Effector memory CD4-positive, alpha-beta T cell (primary cell): ENCODE data around the gene CDC42SE2.
"Not testable (repeated sequence)": the region's sequence is repeated elsewhere in the genome, so short reads cannot be mapped to it uniquely, and the experiment has no call there.

Source experiments
- DNase-seq, 3 donors: peaks; one replicate each; pipeline ENCODE4 v3.0.0-alpha.2; 2020
- H3K27ac ChIP-seq: 2 replicates; pipeline ENCODE4 v1.7.0; 2013; ENCODE audit warnings: mild to moderate bottlenecking, low read length, moderate library complexity; ENCODE audit not compliant: insufficient read depth, poor library complexity, severe bottlenecking
- H3K27me3 ChIP-seq: replicated peaks from 2 replicates; pipeline ENCODE4 v1.7.0; 2013; ENCODE audit warnings: mild to moderate bottlenecking, low read length; ENCODE audit not compliant: insufficient read depth, control insufficient read depth, poor library complexity, severe bottlenecking
- H3K36me3 ChIP-seq: 2 replicates; pipeline ENCODE4 v1.7.0; 2013; ENCODE audit warnings: mild to moderate bottlenecking, low read length, moderate library complexity; ENCODE audit not compliant: control insufficient read depth, insufficient read depth
- H3K4me1 ChIP-seq: 2 replicates; pipeline ENCODE4 v1.7.0; 2013; ENCODE audit warnings: low read length, mild to moderate bottlenecking; ENCODE audit not compliant: control insufficient read depth, insufficient read depth, poor library complexity, severe bottlenecking
- H3K4me3 ChIP-seq: 2 replicates; pipeline ENCODE4 v1.7.0; 2013; ENCODE audit warnings: low read length, low read depth, mild to moderate bottlenecking; ENCODE audit not compliant: insufficient read depth, poor library complexity, severe bottlenecking
- H3K9me3 ChIP-seq: 2 replicates; pipeline ENCODE4 v1.7.0; 2013; ENCODE audit warnings: mild to moderate bottlenecking, low read length, moderate library complexity; ENCODE audit not compliant: control insufficient read depth

The CDC42SE2 gene

DNA sequence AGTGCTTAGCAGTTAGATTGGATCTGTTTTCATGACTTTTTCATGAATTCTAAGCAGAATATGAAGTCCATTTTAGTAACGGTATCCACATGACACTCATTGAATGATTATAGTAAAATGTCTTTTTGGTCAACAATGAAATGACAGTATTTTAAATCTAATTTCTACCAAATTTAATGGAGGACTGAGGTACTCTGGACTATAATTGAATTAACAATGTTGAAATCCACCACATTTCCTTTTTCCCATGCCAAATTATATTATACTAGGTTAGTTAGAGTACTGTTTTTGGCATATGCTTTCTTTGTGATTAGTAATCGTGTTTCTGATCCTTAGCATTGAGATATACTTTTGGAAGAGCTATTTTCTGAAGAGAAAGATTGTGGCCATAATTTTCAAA, 40.6 kb downstream of the CDC42SE2 start:
- Histone ChIP-seq H3K4me3 (no peak overlapping the region), H3K36me3 (no peaks in the 10 kb centered on the region), H3K9me3 (no peaks in the 10 kb centered on the region), H3K27me3 (no peaks in the 10 kb centered on the region), H3K4me1 (peaks cover 30% of the 10 kb centered on the region), H3K27ac (no peak overlapping the region)
- DNase-seq: no peak

DNA sequence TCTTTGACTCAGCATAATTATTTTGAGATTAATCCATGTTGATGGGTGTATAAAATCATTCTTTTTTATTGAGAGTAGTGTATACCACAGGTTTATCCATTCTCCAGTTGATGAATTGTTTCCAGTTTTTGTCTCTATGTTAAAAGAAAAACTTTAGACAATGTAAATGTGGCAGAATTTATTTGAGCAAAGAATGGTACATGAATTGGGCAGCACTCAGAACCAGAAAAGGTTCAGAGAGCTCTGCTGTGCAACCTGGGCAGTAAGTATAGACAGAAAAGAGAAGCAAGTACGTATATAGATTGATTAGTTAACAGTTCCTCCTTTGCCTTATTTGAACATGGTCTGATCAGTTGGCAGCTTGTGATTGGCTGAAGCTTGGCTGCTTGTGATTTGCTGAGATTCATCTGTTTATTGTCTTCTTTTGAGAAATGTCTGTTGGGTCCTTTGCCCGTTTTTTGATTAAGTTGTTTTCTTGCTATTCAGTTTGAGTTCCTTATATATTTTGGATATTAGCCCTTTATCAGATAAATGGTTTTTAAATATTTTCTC, 41.4 kb downstream of the CDC42SE2 start:
- H3K27ac ChIP-seq: no peak overlapping the region
- no peak for DNase-seq
- H3K36me3 ChIP-seq: no peaks in the 10 kb centered on the region
- peaks cover 22% of the 10 kb centered on the region for H3K4me1 ChIP-seq
- no peaks in the 10 kb centered on the region for H3K27me3 ChIP-seq
- no peak overlapping the region for H3K4me3 ChIP-seq
- H3K9me3 ChIP-seq: no peaks in the 10 kb centered on the region

DNA sequence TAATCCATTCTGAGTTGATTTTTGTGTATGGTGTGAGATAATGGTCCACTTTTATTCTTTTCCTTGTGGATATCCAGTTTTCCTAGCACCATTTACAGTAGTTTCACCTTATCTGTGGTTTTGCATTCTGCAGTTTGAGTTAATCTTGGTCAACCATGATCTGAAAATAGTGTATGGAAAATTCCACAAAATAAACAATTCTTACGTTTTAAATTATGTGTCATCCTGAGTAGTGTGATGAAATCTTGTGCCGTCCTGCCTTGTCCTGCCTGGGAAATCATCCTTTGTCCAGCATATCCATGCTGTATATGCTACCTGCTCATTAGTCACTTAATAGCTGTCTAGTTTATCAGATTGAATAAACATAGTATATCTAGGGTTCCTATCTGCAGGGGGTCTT, 42.1 kb downstream of the CDC42SE2 start:
- Histone ChIP-seq H3K27ac (no peak overlapping the region), H3K4me1 (peaks cover 20% of the 10 kb centered on the region), H3K9me3 (no peaks in the 10 kb centered on the region), H3K36me3 (no peaks in the 10 kb centered on the region), H3K4me3 (no peak overlapping the region), H3K27me3 (no peaks in the 10 kb centered on the region)
- no peak for DNase-seq

DNA sequence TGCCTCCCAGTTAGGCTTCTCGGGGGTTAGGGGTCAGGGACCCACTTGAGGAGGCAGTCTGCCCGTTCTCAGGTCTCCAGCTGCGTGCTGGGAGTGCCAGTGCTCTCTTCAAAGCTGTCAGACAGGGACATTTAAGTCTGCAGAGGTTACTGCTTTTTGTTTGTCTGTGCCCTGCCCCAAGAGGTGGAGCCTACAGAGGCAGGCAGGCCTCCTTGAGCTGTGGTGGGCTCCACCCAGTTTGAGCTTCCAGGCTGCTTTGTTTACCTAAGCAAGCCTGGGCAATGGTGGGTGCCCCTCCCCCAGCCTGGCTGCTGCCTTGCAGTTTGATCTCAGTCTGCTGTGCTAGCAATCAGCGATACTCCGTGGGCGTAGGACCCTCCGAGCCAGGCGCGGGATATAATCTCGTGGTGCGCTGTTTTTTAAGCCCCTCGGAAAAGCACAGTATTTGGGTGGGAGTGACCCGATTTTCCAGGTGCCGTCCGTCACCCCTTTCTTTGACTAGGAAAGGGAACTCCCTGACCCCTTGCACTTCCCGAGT, 48.5 kb downstream of the CDC42SE2 start:
- H3K4me3 ChIP-seq, H3K36me3 ChIP-seq, H3K9me3 ChIP-seq, H3K27me3 ChIP-seq: not testable (repeated sequence)
- peaks cover 27% of the 10 kb centered on the region for H3K4me1 ChIP-seq
- peak; percentile 32 to 55 (median 49) for DNase-seq
- peak overlapping the region; percentile 57 for H3K27ac ChIP-seq

DNA sequence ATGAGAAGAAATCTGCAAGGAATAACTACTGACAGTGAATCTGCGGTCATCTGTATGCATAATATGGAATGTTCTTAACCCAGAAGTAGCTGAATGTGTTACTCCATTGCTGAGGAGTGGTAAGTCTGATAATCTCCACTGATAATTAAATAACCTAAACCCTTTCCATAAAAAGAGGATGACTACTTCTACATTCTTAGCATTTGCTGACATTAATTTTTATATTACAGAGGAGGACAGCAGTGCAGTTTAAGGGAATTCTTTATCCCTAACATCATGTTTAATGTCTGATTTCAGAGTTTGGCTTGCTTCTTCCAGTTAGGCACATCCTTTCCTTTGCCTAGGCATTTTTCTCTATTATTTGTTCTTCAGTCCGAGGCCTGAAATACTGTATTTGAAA, 52.2 kb downstream of the CDC42SE2 start:
- peaks cover 27% of the 10 kb centered on the region for H3K4me1 ChIP-seq
- peaks cover 25% of the 10 kb centered on the region for H3K36me3 ChIP-seq
- no peaks in the 10 kb centered on the region for H3K9me3 ChIP-seq
- no peak for DNase-seq
- H3K27me3 ChIP-seq: no peaks in the 10 kb centered on the region
- no peak overlapping the region for H3K4me3 ChIP-seq
- no peak overlapping the region for H3K27ac ChIP-seq

DNA sequence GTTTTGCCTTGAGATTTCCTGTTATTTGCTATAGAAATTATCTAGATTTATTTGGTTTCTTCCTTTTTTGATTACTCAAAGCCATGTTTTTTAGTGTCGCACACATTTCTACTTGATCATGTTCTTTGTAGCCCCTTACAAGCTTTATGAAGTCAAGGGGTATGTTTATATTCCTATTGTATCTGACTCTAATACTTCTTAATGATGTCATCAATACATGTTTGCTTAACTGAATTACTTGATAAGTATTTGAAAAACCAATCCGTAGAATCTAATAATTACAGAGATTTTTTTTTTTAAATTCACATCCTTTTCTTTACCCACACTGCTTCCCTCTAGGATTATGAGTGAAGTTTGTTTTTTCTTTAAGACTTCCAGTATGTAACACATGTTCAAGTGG, 53.0 kb downstream of the CDC42SE2 start:
- no peak overlapping the region for H3K4me3 ChIP-seq
- no peak for DNase-seq
- peaks cover 25% of the 10 kb centered on the region for H3K36me3 ChIP-seq
- no peak overlapping the region for H3K27ac ChIP-seq
- H3K27me3 ChIP-seq: no peaks in the 10 kb centered on the region
- peaks cover 27% of the 10 kb centered on the region for H3K4me1 ChIP-seq
- no peaks in the 10 kb centered on the region for H3K9me3 ChIP-seq

DNA sequence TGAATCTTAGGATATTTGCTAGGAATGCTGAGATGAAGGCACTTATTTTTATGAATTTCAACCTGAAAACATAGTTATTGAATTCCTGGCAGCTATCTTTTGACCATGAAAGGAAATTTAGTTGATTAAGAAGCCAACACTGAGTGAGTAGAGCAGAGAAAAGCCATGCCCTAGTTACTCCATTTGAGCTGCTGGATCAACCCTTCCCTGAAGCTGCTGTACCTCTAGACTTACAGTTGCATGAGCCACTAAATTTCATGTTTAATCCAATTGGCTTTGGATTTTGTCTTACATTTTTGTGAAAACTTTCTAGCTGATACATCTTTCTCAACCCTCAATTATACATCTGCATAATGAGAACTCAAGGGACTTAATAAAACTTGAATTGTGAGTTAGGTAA, 54.6 kb downstream of the CDC42SE2 start:
- H3K27me3 ChIP-seq: no peaks in the 10 kb centered on the region
- DNase-seq: no peak
- peaks cover 33% of the 10 kb centered on the region for H3K4me1 ChIP-seq
- H3K4me3 ChIP-seq: no peak overlapping the region
- no peak overlapping the region for H3K27ac ChIP-seq
- no peaks in the 10 kb centered on the region for H3K9me3 ChIP-seq
- peaks cover 25% of the 10 kb centered on the region for H3K36me3 ChIP-seq

DNA sequence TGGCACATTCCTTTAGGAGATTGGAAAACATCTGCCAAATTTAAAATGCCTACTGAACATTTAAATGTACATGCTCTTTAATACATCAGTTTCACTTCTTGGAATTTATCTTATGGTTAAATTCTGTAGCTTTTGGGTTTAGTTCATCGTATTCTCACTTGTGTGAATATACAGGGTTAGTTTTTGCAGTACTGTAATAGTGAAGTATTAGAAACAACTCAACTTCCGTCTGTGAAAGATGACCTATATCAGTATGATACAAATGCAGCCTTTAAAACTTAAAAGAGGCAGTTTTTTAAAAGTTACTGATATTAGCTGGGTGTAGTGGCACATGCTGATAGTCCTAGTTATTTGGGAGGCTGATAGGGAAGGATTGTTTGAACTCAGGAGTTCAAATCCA, 57.2 kb downstream of the CDC42SE2 start:
- peaks cover 25% of the 10 kb centered on the region for H3K36me3 ChIP-seq
- no peak overlapping the region for H3K27ac ChIP-seq
- H3K27me3 ChIP-seq: no peaks in the 10 kb centered on the region
- H3K9me3 ChIP-seq: no peaks in the 10 kb centered on the region
- no peak for DNase-seq
- H3K4me3 ChIP-seq: no peak overlapping the region
- H3K4me1 ChIP-seq: peaks cover 22% of the 10 kb centered on the region

DNA sequence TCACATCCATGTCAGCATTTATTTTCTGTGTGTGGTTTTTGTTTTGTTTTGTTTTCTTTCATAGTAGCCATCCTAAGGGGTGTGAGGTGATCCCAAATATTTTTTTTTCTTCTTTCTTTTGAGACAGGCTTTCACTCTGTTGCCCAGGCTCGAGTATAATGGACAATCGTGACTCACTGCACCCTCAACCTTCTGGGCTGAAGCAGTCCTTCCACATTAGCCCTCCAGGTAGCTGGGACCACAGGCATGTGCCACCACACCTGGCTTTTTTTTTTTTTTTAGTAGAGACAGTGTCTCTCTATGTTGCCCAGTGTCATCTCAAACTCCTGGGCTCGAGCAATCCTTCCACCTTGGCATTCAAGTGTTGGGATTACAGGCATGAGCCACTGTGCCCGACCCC, 59.1 kb downstream of the CDC42SE2 start:
- no peak for DNase-seq
- no peaks in the 10 kb centered on the region for H3K9me3 ChIP-seq
- peaks cover 24% of the 10 kb centered on the region for H3K4me1 ChIP-seq
- no peak overlapping the region for H3K4me3 ChIP-seq
- H3K27me3 ChIP-seq: no peaks in the 10 kb centered on the region
- H3K27ac ChIP-seq: peak overlapping the region; percentile 18
- H3K36me3 ChIP-seq: peaks cover 12% of the 10 kb centered on the region

DNA sequence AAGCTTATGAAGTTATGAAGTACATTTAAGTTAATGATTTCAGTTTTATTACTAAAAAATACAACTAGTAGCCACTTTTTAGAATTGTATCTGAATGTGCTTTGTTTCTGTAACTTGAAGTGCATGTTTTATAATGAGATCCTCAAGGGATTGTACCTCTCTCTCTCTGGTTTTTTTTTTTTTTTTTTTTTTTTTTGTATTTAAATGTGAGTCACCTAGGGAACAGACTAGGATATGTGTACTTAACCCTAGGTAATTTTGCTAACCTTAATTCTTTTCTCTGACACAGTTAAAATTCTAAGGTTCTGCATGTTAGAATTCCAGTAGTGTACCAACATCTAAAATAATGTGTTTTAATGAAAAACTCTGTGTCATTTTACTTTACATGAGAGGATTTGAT, 59.5 kb downstream of the CDC42SE2 start:
- DNase-seq: no peak
- Histone ChIP-seq H3K4me1 (peaks cover 24% of the 10 kb centered on the region), H3K27ac (no peak overlapping the region), H3K9me3 (no peaks in the 10 kb centered on the region), H3K27me3 (no peaks in the 10 kb centered on the region), H3K36me3 (peaks cover 12% of the 10 kb centered on the region), H3K4me3 (no peak overlapping the region)
